Vagina (tissue), 2 donors: Measurements from ENCODE around the gene BAHD1.

Source experiments
- CTCF ChIP-seq, 3 experiments: fragments of 450-650 bp in 2 of 3; fragments of 200-600 bp in 1 of 3; sonication (generic) in 1 of 3; IDR thresholded peaks; one replicate each; pipeline ENCODE4 v1.5.1; 2017 to 2019; ENCODE audit warnings: antibody characterized with exemption in 3 of 3, mild to moderate bottlenecking in 2 of 3, moderate library complexity in 2 of 3
- POLR2A ChIP-seq, 2 donors: fragments of 450-650 bp; IDR thresholded peaks; one replicate each; pipeline ENCODE4 v1.6.1; 2017; ENCODE audit warnings: antibody characterized with exemption in 2 of 2, mild to moderate bottlenecking in 2 of 2, moderate library complexity in 2 of 2
- POLR2AphosphoS5 ChIP-seq, 2 donors: sonication (generic); formaldehyde crosslinking; IDR thresholded peaks; one replicate each; pipeline ENCODE4 v1.9.0; 2017; ENCODE audit warnings: antibody characterized with exemption in 2 of 2, mild to moderate bottlenecking in 2 of 2, low read depth in 1 of 2; ENCODE audit not compliant: insufficient read depth in 1 of 2

- TF ChIP-seq POLR2AphosphoS5 (IDR thresholded peaks at IDR 0.05; ENCODE audit: insufficient read depth in 1 of 2, low read depth in 1 of 2) (no peak), POLR2A (IDR thresholded peaks at IDR 0.05) (no peak), CTCF (IDR thresholded peaks at IDR 0.05) (no peak)
Observed at GRCh38 chr15:40398413-40398873, 42.3 kb upstream of the BAHD1 start.
